HEK293 (cell line): Measurements from ENCODE around the gene RUFY2.

Experiments used
- CTCF ChIA-PET: fragments of 350-600 bp; formaldehyde crosslinking; extraction: SDS; loops from one replicate; lab custom pipeline; 2021; ENCODE audit warnings: antibody characterized with exemption; lab: Yijun Ruan, JAX
- POLR2A ChIA-PET: fragments of 300-600 bp; formaldehyde crosslinking; extraction: SDS; loops from one replicate; lab custom pipeline; 2020; ENCODE audit warnings: antibody characterized with exemption, inconsistent platforms; lab: Yijun Ruan, JAX
- H3K27ac ChIP-seq: fragments of 200-500 bp; sonication (Bioruptor generic); 2 replicates; pipeline ENCODE4 v1.5.1; 2014; ENCODE audit warnings: low read depth, low read length, control low read depth, inconsistent platforms; ENCODE audit errors: extremely low read depth
- H3K36me3 ChIP-seq, 2 experiments: fragments of 200-500 bp in 1 of 2; sonication (Bioruptor generic) in 1 of 2; 1 replicate in 1 of 2; 2 replicates in 1 of 2; pipeline ENCODE4 v1.5.1; 2014 to 2017; ENCODE audit warnings: inconsistent platforms in 2 of 2, low read length in 2 of 2; ENCODE audit not compliant: control insufficient read depth in 2 of 2, insufficient read depth in 1 of 2
- H3K4me1 ChIP-seq: fragments of 200-500 bp; sonication (Bioruptor generic); 2 replicates; pipeline ENCODE4 v1.5.1; 2014; ENCODE audit warnings: mild to moderate bottlenecking, low read length, inconsistent platforms; ENCODE audit not compliant: control insufficient read depth, insufficient read depth
- H3K4me3 ChIP-seq: 2 replicates; pipeline ENCODE4 v1.5.1; 2011; ENCODE audit warnings: low read depth, mild to moderate bottlenecking, control low read depth, low read length, moderate library complexity
- H3K9me3 ChIP-seq: fragments of 200-500 bp; sonication (Bioruptor generic); 2 replicates; pipeline ENCODE4 v1.5.1; 2014; ENCODE audit warnings: low read depth, low read length, inconsistent platforms; ENCODE audit not compliant: control insufficient read depth, insufficient read depth
- GLIS2 ChIP-seq: fragments of 450-650 bp; formaldehyde crosslinking; IDR thresholded peaks from 2 replicates; pipeline ENCODE4 v1.5.1; 2016; ENCODE audit warnings: missing biosample characterization, missing genetic modification characterization
- PRDM1 ChIP-seq: fragments of 450-650 bp; formaldehyde crosslinking; IDR thresholded peaks from 2 replicates; pipeline ENCODE4; 2016; ENCODE audit warnings: missing biosample characterization, missing genetic modification characterization
- SP2 ChIP-seq: fragments of 450-650 bp; formaldehyde crosslinking; IDR thresholded peaks from 2 replicates; pipeline ENCODE4 v1.5.1; 2016; ENCODE audit warnings: missing biosample characterization, missing genetic modification characterization
- TCF7L2 ChIP-seq: IDR thresholded peaks from 2 replicates; pipeline ENCODE4 v1.6.1; 2011; ENCODE audit warnings: low read depth, mild to moderate bottlenecking, inconsistent platforms, low read length, moderate library complexity, borderline replicate concordance
- ZBTB20 ChIP-seq: fragments of 450-650 bp; formaldehyde crosslinking; IDR thresholded peaks from 2 replicates; pipeline ENCODE4 v1.5.1; 2016; ENCODE audit warnings: missing biosample characterization, missing genetic modification characterization
- ZNF121 ChIP-seq: fragments of 450-650 bp; formaldehyde crosslinking; IDR thresholded peaks from 2 replicates; pipeline ENCODE4 v1.5.1; 2016; ENCODE audit warnings: missing biosample characterization, missing genetic modification characterization
- ZNF138 ChIP-seq: fragments of 450-650 bp; formaldehyde crosslinking; IDR thresholded peaks from 2 replicates; pipeline ENCODE4 v1.5.1; 2016; ENCODE audit warnings: missing biosample characterization, missing genetic modification characterization, borderline replicate concordance
- ZNF157 ChIP-seq: fragments of 450-650 bp; formaldehyde crosslinking; IDR thresholded peaks from 2 replicates; pipeline ENCODE4 v1.5.1; 2016; ENCODE audit warnings: missing biosample characterization, missing genetic modification characterization
- ZNF16 ChIP-seq: fragments of 450-650 bp; formaldehyde crosslinking; IDR thresholded peaks from 2 replicates; pipeline ENCODE4 v1.5.1; 2016; ENCODE audit warnings: low read depth, missing biosample characterization, missing genetic modification characterization
- ZNF292 ChIP-seq: fragments of 450-650 bp; formaldehyde crosslinking; IDR thresholded peaks from 2 replicates; pipeline ENCODE4 v1.5.1; 2016; ENCODE audit warnings: low read depth, missing biosample characterization, missing genetic modification characterization, borderline replicate concordance
- ZNF48 ChIP-seq: fragments of 450-650 bp; formaldehyde crosslinking; IDR thresholded peaks from 2 replicates; pipeline ENCODE4 v1.5.1; 2016; ENCODE audit warnings: missing biosample characterization, missing genetic modification characterization
- ZNF530 ChIP-seq: fragments of 450-650 bp; formaldehyde crosslinking; IDR thresholded peaks from 2 replicates; pipeline ENCODE4 v1.5.1; 2016; ENCODE audit warnings: low read depth, missing biosample characterization, missing genetic modification characterization
- TF ChIP-seq, protein P1 (sequence below): fragments of 450-650 bp; formaldehyde crosslinking; IDR thresholded peaks from 2 replicates; pipeline ENCODE4 v1.5.1; 2016; ENCODE audit warnings: missing biosample characterization, missing genetic modification characterization
- TF ChIP-seq, protein P2 (sequence below): fragments of 450-650 bp; formaldehyde crosslinking; IDR thresholded peaks from 2 replicates; pipeline ENCODE4 v1.5.1; 2017; ENCODE audit warnings: missing biosample characterization, mild to moderate bottlenecking, missing genetic modification characterization, moderate library complexity
- TF ChIP-seq, protein P3 (sequence below): IDR thresholded peaks from 2 replicates; pipeline ENCODE4 v1.6.1; 2011; ENCODE audit warnings: mild to moderate bottlenecking, low read depth, low read length, borderline replicate concordance
- TF ChIP-seq, protein P4 (sequence below): fragments of 450-650 bp; formaldehyde crosslinking; IDR thresholded peaks from 2 replicates; pipeline ENCODE4 v1.5.1; 2017; ENCODE audit warnings: missing biosample characterization, missing genetic modification characterization
- TF ChIP-seq, protein P5 (sequence below): fragments of 450-650 bp; formaldehyde crosslinking; IDR thresholded peaks from 2 replicates; pipeline ENCODE4 v1.5.1; 2016; ENCODE audit warnings: missing biosample characterization, missing genetic modification characterization

The RUFY2 gene

DNA sequence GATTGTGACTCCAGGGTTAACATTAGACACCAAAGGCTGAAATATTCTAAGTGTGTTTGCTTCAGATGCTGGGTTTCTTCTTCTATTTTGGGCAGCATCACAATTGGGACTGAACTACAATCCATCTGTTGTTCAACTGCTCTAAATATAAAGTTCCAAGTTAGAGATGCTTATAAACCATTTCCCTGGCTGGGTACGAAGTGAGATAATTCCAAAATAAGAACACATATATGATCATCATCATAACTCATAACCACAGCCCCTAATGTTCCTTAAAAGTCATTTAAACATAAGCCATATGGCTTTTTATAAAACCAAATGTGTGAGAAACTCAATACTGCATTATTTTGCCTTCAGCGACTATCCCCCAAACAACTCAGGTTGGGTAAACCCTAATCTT lies 35.9 kb upstream of the RUFY2 start:
- CTCF ChIA-PET = no interaction called here
- no peak for TF ChIP-seq GLIS2 (tag by site-specific recombination)
- no peak for TF ChIP-seq ZNF138 (tag by site-specific recombination)
- no peak for TF ChIP-seq ZNF48
- Histone ChIP-seq H3K9me3 (no peaks in the 10 kb centered on the region), H3K4me3 (no peak overlapping the region), H3K36me3 (peaks cover 48 to 57% of the 10 kb centered on the region in 2 experiments), H3K4me1 (no peaks in the 10 kb centered on the region), H3K27ac (no peak overlapping the region)
- POLR2A ChIA-PET = interaction anchor here (0.5 kb wide), 1 partner anchor 336 kb away, joined by 4 read pairs; no protein-coding TSS in a partner anchor

DNA sequence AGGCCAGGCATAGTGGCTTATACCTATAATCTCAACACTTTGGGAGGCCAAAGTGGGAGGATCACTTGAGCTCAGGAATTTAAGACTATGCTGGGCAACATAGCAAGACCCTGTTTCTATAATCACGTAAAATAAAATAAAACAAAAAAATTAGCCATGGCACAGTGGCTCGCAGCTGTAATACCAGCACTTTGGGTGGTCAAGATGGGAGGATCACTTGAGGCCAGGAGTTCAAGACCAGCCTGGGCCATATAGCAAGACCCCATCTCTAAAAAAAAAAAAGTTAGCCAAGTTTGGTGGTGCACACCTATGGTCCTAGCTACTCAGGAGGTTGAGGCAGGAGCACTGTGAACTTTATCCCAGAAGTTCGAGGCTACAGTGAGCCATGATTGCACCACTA lies 33.8 kb upstream of the RUFY2 start:
- POLR2A ChIA-PET = interaction anchor here (0.6 kb wide), 1 partner anchor 22 kb away, joined by 7 read pairs; no protein-coding TSS in a partner anchor
- Histone ChIP-seq H3K27ac (no peak overlapping the region), H3K4me3 (no peak overlapping the region), H3K9me3 (no peaks in the 10 kb centered on the region), H3K4me1 (no peaks in the 10 kb centered on the region), H3K36me3 (peaks cover 51 to 53% of the 10 kb centered on the region in 2 experiments)
- CTCF ChIA-PET = interaction anchor here (0.6 kb wide), 1 partner anchor 449 kb away, joined by 3 read pairs; no protein-coding TSS in a partner anchor
- TF ChIP-seq, protein P1, sequence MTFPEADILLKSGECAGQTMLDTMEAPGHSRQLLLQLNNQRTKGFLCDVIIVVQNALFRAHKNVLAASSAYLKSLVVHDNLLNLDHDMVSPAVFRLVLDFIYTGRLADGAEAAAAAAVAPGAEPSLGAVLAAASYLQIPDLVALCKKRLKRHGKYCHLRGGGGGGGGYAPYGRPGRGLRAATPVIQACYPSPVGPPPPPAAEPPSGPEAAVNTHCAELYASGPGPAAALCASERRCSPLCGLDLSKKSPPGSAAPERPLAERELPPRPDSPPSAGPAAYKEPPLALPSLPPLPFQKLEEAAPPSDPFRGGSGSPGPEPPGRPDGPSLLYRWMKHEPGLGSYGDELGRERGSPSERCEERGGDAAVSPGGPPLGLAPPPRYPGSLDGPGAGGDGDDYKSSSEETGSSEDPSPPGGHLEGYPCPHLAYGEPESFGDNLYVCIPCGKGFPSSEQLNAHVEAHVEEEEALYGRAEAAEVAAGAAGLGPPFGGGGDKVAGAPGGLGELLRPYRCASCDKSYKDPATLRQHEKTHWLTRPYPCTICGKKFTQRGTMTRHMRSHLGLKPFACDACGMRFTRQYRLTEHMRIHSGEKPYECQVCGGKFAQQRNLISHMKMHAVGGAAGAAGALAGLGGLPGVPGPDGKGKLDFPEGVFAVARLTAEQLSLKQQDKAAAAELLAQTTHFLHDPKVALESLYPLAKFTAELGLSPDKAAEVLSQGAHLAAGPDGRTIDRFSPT (tag by site-specific recombination) = no peak
- TF ChIP-seq ZNF121 (tag by site-specific recombination) = peak; percentile 95
- TF ChIP-seq, all 188 proteins: peak for 1

DNA sequence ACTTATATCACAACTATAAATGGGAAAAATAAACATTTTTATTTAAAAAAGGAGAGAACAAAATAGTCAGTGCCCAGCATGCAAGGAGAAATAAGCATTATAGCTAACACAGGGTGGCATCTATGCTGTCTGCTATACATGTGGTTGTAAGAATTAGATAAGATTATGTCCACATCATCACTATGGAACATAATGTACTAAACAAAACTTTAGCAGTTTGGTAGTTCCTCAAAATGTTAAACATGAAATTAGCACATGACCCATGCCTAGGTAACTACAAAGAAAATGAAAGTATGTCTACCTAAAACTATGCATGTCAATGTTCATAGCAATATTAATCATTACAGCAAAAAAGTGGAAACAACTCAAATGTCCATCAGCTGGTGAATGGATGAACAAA lies 28.7 kb upstream of the RUFY2 start:
- Histone ChIP-seq H3K27ac (no peak overlapping the region), H3K4me1 (no peaks in the 10 kb centered on the region), H3K9me3 (no peaks in the 10 kb centered on the region), H3K36me3 (peaks cover 43 to 60% of the 10 kb centered on the region in 2 experiments), H3K4me3 (no peak overlapping the region)
- CTCF ChIA-PET = no interaction called here
- POLR2A ChIA-PET = no interaction called here
- TF ChIP-seq TCF7L2 (no peak), ZBTB20 (tag by site-specific recombination) (no peak), PRDM1 (no peak), ZNF16 (tag by site-specific recombination) (no peak), ZNF292 (no peak), ZNF157 (tag by site-specific recombination) (no peak), ZNF530 (tag by site-specific recombination) (no peak), SP2 (tag by site-specific recombination) (no peak)
- TF ChIP-seq, protein P2, sequence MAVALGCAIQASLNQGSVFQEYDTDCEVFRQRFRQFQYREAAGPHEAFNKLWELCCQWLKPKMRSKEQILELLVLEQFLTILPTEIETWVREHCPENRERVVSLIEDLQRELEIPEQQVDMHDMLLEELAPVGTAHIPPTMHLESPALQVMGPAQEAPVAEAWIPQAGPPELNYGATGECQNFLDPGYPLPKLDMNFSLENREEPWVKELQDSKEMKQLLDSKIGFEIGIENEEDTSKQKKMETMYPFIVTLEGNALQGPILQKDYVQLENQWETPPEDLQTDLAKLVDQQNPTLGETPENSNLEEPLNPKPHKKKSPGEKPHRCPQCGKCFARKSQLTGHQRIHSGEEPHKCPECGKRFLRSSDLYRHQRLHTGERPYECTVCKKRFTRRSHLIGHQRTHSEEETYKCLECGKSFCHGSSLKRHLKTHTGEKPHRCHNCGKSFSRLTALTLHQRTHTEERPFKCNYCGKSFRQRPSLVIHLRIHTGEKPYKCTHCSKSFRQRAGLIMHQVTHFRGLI (tag by site-specific recombination) = no peak
- TF ChIP-seq, protein P3, sequence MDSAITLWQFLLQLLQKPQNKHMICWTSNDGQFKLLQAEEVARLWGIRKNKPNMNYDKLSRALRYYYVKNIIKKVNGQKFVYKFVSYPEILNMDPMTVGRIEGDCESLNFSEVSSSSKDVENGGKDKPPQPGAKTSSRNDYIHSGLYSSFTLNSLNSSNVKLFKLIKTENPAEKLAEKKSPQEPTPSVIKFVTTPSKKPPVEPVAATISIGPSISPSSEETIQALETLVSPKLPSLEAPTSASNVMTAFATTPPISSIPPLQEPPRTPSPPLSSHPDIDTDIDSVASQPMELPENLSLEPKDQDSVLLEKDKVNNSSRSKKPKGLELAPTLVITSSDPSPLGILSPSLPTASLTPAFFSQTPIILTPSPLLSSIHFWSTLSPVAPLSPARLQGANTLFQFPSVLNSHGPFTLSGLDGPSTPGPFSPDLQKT = no peak
- TF ChIP-seq, protein P4, sequence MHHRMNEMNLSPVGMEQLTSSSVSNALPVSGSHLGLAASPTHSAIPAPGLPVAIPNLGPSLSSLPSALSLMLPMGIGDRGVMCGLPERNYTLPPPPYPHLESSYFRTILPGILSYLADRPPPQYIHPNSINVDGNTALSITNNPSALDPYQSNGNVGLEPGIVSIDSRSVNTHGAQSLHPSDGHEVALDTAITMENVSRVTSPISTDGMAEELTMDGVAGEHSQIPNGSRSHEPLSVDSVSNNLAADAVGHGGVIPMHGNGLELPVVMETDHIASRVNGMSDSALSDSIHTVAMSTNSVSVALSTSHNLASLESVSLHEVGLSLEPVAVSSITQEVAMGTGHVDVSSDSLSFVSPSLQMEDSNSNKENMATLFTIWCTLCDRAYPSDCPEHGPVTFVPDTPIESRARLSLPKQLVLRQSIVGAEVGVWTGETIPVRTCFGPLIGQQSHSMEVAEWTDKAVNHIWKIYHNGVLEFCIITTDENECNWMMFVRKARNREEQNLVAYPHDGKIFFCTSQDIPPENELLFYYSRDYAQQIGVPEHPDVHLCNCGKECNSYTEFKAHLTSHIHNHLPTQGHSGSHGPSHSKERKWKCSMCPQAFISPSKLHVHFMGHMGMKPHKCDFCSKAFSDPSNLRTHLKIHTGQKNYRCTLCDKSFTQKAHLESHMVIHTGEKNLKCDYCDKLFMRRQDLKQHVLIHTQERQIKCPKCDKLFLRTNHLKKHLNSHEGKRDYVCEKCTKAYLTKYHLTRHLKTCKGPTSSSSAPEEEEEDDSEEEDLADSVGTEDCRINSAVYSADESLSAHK (tag by site-specific recombination) = no peak
- TF ChIP-seq, protein P5, sequence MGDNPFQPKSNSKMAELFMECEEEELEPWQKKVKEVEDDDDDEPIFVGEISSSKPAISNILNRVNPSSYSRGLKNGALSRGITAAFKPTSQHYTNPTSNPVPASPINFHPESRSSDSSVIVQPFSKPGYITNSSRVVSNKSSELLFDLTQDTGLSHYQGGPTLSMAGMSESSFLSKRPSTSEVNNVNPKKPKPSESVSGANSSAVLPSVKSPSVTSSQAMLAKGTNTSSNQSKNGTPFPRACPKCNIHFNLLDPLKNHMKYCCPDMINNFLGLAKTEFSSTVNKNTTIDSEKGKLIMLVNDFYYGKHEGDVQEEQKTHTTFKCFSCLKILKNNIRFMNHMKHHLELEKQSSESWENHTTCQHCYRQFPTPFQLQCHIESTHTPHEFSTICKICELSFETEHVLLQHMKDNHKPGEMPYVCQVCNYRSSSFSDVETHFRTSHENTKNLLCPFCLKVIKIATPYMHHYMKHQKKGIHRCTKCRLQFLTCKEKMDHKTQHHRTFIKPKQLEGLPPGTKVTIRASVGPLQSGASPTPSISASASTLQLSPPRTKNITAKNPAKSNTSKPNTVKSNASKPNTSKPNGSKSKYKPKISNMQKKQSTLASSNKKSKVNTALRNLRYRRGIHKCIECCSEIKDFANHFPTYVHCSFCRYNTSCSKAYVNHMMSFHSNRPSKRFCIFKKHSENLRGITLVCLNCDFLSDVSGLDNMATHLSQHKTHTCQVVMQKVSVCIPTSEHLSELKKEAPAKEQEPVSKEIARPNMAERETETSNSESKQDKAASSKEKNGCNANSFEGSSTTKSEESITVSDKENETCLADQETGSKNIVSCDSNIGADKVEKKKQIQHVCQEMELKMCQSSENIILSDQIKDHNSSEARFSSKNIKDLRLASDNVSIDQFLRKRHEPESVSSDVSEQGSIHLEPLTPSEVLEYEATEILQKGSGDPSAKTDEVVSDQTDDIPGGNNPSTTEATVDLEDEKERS = no peak
